HL-60/S4 treated with retinoic acid at 250 ng/mL for 4 days and 3 days (cell line): Measurements from ENCODE around the gene GAS7.
"Not testable (repeated sequence)": the region's sequence is repeated elsewhere in the genome, so short reads cannot be mapped to it uniquely, and the experiment has no call there.

Experiments
- in situ Hi-C: fragments of 300-500 bp; cut with MboI; formaldehyde crosslinking; loops from 2 replicates; pipeline ENCODE4 v1.7.0; 2022; ENCODE audit warnings: low sequenced_read_pairs

The GAS7 gene

DNA sequence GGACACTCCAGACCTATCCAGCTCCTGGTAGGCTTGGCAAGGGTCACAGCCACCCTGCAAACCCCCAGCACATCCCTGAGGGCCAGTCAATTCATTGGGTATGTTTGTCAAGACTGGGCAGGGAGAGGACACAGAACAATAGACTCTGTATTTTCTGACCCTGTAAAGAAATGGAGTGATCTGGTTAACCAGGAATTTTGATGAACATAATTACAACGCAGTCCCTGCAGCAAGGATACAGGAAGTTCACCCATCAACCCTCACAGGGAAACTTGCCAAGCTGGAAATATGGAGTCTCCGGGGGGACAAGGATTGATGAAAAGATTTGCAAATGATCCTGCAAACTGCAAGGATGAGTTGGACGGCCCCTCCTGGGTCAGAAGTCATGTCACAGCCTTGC, 167.3 kb downstream of the GAS7 start:
- in situ Hi-C loops, result no loop called here

DNA sequence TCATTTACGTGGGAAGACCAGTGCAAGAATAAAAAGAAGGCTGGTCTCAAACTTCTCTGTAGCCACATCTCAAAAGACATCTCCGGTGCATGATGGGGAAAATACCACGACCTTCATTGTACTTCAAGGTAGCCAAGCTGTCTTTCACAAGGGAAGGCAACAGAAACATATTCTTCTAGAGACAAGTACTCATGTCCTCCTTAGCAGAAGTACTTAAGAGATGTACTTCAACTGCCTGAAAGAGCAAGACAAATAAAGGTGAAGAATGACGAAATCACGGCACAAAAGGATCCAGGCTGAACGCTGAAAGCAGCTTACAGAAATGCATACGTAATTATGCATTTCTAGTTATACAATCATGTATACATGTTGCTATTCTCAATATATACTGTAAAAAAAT, 169.3 kb downstream of the GAS7 start:
- in situ Hi-C loops, result no loop called here

DNA sequence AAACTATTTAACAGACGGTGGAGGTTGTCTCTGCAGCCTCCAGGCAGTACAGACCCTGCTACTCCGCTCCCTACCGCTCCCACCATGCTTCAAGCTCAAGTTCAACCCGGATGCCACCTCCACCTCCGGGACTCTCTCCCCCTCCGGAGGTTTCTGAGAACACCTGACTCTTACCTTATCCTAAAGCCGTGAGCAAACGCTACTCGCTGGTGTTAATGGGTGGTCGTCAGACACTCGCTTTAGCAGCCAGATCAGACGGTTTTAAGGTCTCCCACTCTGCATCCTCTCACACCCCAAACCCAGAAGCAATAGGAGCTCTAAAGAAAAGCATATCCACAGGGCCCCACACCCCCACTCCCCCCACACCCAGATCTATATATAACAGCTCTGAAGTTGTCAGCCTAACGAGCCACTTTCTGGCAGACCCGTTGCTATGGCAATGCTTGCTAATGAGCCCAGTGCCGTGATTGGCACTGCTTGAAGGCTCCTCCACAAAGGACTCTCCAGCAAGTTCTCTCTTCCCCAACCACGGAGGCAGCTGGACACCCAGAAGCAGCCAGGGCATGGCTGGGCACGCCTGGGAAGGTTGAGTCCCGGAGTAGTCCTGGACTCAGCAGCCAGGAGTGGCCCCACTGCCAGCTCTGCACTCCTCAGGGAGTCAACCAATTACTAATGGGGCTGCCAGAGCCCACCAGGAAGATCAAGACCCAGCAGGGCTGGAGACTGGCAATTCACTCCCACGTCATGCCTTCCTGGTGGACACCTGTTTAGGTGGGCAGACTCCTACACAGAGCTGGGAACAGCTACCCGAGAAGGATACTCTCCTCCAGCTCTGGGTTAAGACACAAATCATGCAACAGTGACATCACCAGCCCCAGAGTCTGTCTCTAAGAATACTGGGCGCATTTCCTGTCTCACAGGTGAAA, 172.2 kb downstream of the GAS7 start:
- in situ Hi-C loops, result no loop called here

DNA sequence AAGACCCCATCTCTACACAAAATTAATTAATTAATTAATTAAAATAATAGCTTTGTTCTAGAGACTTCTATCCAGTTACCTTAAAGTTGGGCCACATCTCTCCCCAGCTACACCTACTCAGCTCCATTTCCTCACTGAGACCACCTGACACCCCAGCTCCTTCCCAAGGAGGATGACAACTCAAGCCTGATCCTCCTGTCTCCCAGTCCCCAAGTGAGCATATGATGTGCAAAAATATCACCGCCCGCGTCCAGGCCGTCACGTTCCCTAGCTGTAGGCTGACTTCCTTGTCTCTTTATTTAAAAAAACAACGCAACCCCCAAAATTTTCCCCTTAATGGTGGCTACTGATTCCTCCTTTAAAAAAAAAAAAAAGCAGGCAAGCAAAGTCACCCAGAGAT, 173.2 kb downstream of the GAS7 start:
- in situ Hi-C loops, result no loop called here

DNA sequence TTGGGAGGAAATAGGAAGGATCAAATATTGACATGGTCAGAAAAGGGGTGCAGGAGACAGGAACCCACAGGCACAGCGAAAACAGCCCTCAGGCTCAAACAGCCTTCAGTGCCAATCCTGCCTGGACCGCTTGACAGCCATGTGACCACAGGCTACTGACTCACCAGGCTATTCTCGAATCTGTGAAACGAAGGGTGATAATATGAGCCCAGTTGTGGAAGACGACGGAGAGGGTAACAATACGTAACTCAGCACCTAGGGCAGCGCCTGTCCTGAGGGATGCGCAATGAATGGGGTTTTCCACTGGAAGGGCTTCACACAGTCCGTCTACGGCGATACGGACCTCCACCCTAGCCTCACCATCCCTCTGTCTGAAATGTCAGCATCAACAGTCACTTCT, 176.0 kb downstream of the GAS7 start:
- in situ Hi-C loops, result no loop called here

DNA sequence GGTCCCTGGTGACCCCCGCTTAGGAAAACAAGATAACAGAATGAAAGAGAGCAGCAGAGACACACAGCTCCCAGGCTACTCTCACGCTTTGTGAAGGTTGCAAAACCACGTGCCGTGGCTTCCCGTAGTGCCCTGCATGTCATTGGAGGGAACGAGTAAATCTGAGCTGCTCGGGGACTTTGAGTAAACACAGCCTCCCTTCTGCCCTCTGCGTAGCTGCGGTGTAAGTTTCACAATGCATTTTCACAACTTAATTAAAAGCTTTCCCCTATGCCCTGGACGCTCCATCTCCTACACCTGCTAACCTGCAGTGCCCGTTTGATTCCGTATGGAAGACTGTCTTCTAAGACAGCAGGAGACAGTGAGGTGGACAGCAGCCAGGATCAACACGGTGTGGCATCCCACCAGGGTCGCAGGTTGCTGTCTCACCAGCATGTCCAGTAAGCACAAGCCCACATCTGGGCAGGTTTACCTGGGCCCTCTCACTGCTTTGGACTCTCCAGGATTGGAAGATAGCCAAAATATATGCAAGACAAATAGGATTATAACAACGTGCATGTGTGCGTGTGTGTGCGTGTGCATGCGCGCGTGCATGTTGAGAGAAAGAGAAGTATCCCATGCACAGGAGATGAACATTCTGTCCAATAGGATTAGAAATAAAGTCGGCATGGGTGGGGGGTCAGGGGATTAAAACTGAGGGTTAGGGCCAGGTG, 177.0 kb downstream of the GAS7 start:
- in situ Hi-C loops, result no loop called here

DNA sequence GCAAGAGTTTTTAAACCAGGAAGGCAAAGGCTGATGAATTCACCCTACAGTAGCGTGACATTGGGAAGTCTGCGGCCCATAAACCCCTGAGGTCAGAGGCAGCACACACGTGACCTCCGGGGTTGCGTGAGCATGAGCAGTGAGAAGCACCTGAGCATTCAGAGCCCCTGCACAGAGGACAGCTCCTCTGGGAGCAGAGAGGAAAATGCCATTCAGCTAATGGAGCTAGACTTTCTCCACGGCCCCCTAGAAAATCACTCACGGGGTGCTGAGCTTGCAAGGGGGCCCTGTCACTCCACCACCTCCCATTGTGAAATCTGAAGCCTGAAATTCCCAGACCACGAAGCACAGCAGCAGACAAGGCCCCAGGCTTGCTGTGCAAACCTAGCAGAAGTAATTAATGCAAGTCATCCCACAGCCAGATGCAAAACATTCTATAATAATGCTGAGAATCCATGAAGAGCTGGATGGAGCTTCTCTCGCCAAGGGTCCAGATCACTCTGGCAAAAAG, 178.4 kb downstream of the GAS7 start:
- in situ Hi-C loops, result no loop called here

DNA sequence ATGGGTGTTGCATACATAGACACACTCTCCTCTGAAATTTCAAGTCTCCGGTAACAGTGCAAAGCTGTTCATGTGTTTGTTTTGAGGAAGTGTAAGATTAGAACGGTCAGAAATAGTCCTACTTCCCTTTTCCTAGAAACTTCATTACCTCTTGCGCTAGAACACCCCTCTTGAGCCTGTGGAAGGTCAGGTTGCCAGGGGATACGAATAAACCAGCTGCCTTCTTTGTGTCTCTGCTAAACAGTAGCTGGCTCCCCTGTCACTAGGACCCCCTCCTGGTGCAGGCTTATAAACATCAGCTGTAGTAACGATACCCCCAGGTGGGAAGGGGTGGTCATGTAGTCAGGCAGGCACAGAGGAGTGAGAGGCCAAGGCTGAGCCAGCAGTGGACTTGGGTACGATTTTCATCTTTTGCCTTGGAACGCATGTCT, 179.9 kb downstream of the GAS7 start:
- in situ Hi-C loops, result no loop called here

DNA sequence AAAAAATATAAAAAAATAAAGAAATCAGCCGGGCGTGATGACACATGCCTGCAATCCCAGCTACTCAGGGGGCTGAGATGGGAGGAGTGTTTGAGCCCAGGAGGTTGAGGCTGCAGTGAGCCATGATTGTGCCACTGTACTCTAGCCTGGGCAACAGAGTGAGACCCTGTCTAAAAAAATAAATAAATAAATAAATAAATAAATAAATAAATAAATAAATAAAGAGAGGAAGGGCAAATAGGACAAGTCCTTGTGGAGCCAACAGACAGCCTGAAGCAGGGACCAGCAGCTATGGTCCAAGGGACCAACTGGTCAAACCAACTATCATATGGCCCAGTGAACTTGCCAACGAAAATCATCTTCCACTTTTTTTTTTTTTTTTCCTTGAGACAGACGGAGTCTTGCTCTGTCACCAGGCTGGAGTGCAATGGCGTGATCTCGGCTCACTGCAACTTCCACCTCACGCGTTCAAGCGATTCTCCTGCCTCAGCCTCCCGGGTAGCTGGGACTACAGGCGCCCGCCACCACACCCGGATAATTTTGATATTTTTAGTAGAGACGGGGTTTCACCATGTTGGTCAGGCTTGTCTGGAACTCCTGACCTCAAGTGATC, 181.3 kb downstream of the GAS7 start:
- in situ Hi-C loops, result not testable (repeated sequence)

DNA sequence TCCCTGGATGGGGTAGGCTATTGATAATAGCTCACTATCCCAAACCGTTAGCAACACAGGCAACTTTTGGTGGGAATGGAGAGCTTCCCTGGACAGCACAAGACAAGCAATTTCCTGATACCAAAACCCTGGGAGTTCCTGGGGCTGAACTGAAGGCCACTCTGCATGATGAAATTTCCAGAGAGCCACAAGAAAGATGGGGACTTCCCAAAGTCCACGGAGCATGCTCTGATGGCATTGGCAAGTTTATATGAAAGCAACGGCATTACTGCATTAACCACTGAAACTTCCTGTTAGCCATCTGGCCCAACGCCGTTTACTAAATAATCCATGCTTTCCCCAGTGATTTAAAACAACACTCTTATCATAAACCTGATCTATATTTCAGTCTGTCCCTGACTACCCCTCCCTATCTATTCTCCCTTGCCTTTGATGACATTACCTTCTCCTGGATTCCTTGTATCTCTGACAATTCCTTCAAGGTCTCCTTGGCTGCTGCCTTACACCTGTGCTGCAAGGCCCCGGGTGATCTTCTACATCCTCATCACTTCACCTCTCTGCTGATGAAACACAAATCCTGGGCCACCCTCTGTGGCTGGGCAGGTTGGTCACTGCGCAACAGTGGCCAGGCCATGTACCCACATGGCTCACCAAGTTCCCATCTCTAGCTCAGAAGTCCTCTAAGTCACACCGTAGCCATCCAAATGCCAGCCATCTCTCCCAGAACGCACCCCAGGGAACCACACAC, 184.9 kb downstream of the GAS7 start:
- in situ Hi-C loops, result no loop called here

DNA sequence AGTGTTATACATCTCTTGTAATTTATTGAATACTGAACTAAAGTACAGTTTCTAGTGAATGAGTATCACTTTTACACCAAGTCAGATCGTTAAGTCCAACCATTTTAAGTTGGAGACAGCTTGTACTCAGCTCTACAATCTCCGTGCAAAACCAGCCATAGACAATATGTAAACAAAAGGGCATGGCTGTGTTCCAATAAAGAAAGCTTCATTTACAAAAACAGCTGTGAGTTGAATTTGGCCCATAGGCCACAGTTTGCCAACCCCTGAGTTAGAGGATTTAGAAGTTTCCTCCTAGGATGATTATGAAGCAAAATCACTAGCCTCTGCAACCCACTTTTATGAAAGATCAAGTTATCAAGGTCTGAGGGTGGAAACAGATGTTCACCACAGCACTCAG, 187.7 kb downstream of the GAS7 start:
- in situ Hi-C loops, result no loop called here

DNA sequence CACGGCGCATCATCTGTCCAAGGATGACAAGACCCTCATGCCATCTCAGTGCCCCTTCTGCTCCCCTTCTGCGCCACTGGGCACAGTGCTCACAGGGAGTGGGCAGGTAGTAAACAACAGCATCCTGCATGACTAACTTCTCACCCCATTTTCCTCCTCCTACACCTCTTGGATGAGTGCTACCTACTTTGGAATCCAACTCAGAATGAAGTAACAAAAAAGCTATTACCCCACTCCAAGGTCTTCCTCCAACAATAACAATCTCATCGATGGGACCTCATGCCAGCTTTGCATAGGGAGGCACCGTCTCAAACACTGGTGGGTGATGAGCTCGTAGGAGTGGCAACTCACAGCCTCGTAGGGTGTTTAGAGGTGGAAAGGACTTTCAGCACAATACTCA, 194.7 kb downstream of the GAS7 start:
- in situ Hi-C loops, result no loop called here

DNA sequence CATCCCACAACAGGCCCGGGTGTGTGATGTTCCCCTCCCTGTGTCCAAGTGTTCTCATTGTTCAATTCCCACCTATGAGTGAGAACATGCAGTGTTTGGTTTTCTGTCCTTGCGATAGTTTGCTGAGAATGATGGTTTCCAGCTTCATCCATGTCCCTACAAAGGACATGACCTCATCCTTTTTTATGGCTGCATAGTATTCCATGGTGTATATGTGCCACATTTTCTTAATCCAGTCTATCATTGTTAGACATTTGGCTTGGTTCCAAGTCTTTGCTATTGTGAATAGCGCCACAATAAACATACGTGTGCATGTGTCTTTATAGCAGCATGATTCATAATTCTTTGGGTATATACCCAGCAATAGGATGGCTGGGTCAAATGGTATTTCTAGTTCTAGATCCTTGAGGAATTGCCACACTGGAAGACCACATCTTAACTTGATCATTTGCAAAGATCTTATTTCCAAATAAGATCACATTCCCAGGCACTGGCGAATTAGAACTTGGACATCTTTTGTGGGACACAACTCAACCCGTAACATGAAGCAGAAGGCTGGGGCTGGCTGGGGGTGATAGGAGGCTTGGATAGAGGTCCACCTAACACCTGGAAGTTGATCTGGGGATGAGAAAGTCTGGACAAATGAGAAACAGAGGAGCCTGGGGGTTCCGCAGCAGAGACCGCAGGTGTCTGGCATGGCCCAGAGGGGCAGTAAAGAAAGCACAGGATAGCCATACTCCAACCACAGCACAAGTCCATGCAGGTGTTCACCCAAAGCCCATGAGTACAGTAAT, 195.6 kb downstream of the GAS7 start:
- in situ Hi-C loops, result not testable (repeated sequence)

DNA sequence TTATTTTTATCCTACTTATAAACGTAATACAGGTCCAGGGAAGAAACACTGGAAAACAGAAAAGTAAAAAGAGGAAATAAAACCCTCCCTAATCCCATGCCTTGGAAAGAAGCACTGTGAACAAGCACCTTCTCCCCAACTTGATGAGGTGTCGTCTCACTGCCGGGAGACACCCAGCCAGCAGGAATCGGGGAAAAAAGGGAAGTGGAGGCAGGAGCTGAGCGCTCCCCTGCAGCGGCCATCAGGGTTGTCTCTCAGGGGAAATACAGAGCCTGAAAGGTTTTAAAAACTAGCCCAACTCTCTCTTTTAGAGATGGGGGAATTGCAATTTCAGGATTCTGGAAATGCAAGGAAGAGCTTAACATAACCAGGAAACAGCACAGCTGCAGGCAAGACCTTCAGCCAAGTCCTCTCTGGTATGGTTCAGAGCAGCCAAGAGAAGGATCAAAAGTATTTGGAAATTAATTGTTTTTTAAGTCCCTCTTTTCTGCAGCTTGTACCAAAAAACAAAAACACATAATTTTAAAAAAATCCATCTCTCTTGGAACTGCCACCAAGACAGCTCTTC, 197.0 kb downstream of the GAS7 start:
- in situ Hi-C loops, result no loop called here

DNA sequence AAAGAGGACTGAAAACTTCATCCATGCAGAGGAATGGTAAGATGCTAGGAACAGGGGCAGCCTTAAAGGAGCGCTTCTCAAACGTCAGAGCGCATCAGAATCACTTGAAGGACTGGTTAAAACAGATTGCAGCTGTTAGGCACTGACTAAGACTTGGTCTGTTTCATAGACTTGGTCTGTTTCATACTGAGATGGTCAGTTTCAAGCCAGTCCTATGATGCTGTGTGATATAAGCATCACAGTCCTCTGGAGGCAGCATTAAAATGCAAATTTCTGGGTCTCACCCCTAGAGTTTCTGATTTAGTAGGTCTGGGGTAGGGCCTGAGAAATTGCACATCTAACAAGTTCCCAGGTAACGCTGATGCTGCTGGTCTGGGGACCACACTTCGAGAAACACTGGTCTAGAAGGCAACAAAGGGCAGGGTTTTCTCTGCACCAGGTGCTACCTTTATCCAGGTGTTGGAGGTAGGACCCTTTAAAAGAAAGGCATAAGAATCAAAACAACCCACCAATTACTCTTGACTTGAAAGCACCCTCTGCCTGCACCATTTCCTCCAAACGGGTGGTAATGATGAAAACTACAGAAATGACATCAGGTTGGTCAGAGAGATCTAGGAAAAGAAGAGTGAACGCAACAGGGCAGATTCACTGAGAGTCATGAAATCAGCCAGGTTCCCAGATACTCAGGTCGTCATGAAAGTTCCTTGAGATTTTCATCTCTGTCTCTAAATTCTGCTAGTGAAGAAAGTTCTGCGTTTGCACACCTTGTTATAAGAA, 198.3 kb downstream of the GAS7 start:
- in situ Hi-C loops, result no loop called here

DNA sequence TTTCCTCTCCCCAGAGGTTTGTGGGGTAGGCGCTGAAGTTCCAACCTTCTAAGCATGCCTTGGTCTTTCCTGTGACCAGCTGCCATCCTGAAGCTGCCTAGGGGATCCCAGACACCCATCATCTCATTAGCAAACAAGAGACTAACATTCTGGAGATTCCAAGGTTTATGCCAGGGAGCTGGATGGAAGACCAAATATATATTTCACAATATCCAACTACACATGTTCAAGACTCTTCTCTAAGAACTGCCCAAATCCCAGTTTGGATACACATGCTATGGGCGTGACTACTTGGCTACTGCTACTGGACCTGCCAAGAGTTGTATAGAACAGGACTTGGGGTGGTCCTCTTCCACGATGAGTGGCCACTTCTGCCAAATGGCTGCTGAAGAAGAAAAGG, 200.3 kb downstream of the GAS7 start:
- in situ Hi-C loops, result no loop called here

DNA sequence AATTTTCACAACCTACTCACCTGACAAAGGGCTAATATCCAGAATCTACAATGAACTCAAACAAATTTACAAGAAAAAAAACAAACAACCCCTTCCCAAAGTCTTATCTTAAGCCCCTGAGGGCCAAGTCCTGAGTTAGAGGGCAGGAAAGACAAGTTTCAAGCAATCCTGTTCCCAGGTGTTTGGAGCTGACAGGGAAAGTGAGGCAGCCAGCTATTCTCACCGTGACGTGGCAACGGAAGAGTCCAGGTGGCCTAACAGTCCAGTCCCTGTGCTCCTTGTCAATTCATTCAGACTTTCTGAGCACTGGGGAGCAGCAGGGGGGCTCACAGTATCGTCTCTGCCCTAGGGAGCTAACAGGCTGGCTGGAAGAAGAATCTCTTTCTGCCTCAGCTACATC, 203.6 kb downstream of the GAS7 start:
- in situ Hi-C loops, result no loop called here

DNA sequence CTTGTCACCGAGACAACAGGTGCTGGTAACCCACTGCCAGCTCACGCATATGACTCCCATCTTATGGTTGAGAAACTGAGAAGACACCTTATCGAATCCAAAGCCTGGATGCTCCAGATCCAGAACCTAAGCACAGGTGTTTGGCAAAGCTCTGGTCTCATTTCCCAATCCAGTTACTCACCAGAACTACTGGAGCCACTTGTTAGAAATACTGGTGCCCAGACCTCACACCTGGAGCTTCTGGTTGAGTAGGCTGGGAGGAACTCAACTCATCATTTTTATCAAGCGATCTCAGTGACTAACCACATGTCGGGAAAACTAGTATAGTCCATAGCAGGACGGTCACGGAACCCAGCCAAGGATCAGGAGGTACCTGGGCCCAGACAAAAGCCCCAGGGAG, 206.6 kb downstream of the GAS7 start:
- in situ Hi-C loops, result no loop called here

DNA sequence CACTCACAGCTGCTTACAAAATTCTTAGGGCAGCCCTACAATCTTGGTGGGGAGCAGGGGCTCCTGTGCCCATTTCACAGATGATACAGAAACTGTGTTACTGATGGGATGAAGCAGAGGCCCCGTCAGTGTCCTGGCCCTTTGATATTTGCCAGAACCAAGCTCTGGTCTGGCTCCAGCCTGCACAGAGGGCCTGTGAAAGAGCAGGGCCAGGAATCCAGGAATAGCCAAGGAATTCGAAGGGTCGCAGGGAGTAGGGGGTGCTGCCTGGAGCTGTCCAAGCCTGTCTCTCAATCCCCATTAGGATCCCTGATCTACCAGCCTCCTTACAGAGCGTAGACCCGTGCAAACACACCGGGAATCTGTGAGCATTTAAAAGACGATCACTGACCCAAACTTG, 207.1 kb downstream of the GAS7 start:
- in situ Hi-C loops, result no loop called here
